Renal cortex interstitium (tissue), 15 donors: Measurements from ENCODE around the gene AGAP5. TPM values are rescaled to one million over a fixed set of nuclear protein-coding genes. Genes with fewer than 3 reads are reported as not detected.
"Not testable (repeated sequence)": the region's sequence is repeated elsewhere in the genome, so short reads cannot be mapped to it uniquely, and the experiment has no call there.

Experiments used
- DNase-seq, 11 donors: peaks; one replicate each; pipeline ENCODE4 v3.0.0-alpha.2; 2013; ENCODE audit warnings: low read depth in 9 of 11, low spot score in 4 of 11; ENCODE audit errors: extremely low read depth in 1 of 11
- long read RNA-seq, 16 experiments: transcript quantifications; one replicate each; lab custom pipeline, GENCODE V29; 2026
- polyA plus RNA-seq, 3 donors: library from polyadenylated mRNA; unstranded; fragments of 120-200 nt; gene quantifications; one replicate each; pipeline ENCODE4 v1.2.1, GENCODE V29; 2013; ENCODE audit not compliant: insufficient read length in 3 of 3

AGAP5 gene
- polyA plus RNA-seq, result 10 to 100 TPM; 11.2 to 31.3 (median 14.8) TPM
- long read RNA-seq, donor 1, partial matches to known transcripts, result 0 of 1 reads
- long read RNA-seq, donor 1, other reads (novel, unspliced or antisense), result 0 of 1 reads
- long read RNA-seq, donor 2, partial matches to known transcripts, result 0 of 1 reads
- long read RNA-seq, donor 2, other reads (novel, unspliced or antisense), result 0 of 1 reads
- long read RNA-seq, donor 3, result 0 reads
- long read RNA-seq, donor 4, partial matches to known transcripts, result 0 of 1 reads
- long read RNA-seq, donor 4, other reads (novel, unspliced or antisense), result 0 of 1 reads
- long read RNA-seq, donor 5, result 0 reads
- long read RNA-seq, donor 6, partial matches to known transcripts, result 0 of 4 reads
- long read RNA-seq, donor 6, other reads (novel, unspliced or antisense), result 0 of 4 reads
- long read RNA-seq, donor 7, partial matches to known transcripts, result 5 of 8 reads
- long read RNA-seq, donor 7, other reads (novel, unspliced or antisense), result 0 of 8 reads
- long read RNA-seq, donor 8, partial matches to known transcripts, result 12 of 14 reads
- long read RNA-seq, donor 8, other reads (novel, unspliced or antisense), result 0 of 14 reads
- long read RNA-seq, donor 9, partial matches to known transcripts, result 0 of 4 reads
- long read RNA-seq, donor 9, other reads (novel, unspliced or antisense), result 0 of 4 reads
- long read RNA-seq, donor 10, partial matches to known transcripts, result 0 of 3 reads
- long read RNA-seq, donor 10, other reads (novel, unspliced or antisense), result 0 of 3 reads
- long read RNA-seq, donor 11, partial matches to known transcripts, result 0 of 3 reads
- long read RNA-seq, donor 11, other reads (novel, unspliced or antisense), result 0 of 3 reads
- long read RNA-seq, donor 12, transcript AGAP5-201 (8 exons, 2,394 nt), result major isoform, 5 of 5 reads
- long read RNA-seq, donor 12, partial matches to known transcripts, result 0 of 5 reads
- long read RNA-seq, donor 12, other reads (novel, unspliced or antisense), result 0 of 5 reads
- long read RNA-seq, donor 13, result 0 reads
- long read RNA-seq, donor 14, result 0 reads
- long read RNA-seq, donor 15, partial matches to known transcripts, result 0 of 1 reads
- long read RNA-seq, donor 15, other reads (novel, unspliced or antisense), result 0 of 1 reads
- long read RNA-seq, donor 16, partial matches to known transcripts, result 0 of 4 reads
- long read RNA-seq, donor 16, other reads (novel, unspliced or antisense), result 0 of 4 reads

- not testable (repeated sequence) for DNase-seq
These were observed at the start of gene AGAP5 for GRCh38 chr10:73697675-73698159. Gene AGAP5, minus strand, starts transcription at chr10:73698109. Its CDS starts 354 bp downstream, at chr10:73697755.

GRCh38 chr10:73746721-73747120 lies 48.8 kb upstream of the AGAP5 start:
- no peak for DNase-seq

- peak in 6 of 11 donors; percentile 28 to 60 (median 47) for DNase-seq
These were observed 46.7 kb upstream of the AGAP5 start for GRCh38 chr10:73744664-73744975.

GRCh38 chr10:73743905-73744663 lies 46.2 kb upstream of the AGAP5 start, which contains the start of gene SEC24C:
Gene SEC24C, plus strand, starts transcription at chr10:73744372. Its CDS starts 2,461 bp downstream, at chr10:73746833.
- DNase-seq, result peak; percentile 92 to 99 (median 96)

- DNase-seq, result no peak
These were observed 45.5 kb upstream of the AGAP5 start for GRCh38 chr10:73743327-73743904.

- no peak for DNase-seq
These were observed 44.5 kb upstream of the AGAP5 start for GRCh38 chr10:73742454-73742734.

GRCh38 chr10:73740501-73741254 lies 42.8 kb upstream of the AGAP5 start:
- not testable (repeated sequence) for DNase-seq

- no peak for DNase-seq
These were observed 36.9 kb upstream of the AGAP5 start for GRCh38 chr10:73734796-73735305.

GRCh38 chr10:73734028-73734720 lies 36.3 kb upstream of the AGAP5 start:
- no peak for DNase-seq

GRCh38 chr10:73732931-73733623 lies 35.2 kb upstream of the AGAP5 start:
- DNase-seq, result no peak

- DNase-seq, result no peak
These were observed 34.5 kb upstream of the AGAP5 start for GRCh38 chr10:73732426-73732825.

GRCh38 chr10:73731588-73732375 lies 33.9 kb upstream of the AGAP5 start:
- no peak for DNase-seq

GRCh38 chr10:73730153-73730906 lies 32.4 kb upstream of the AGAP5 start:
- peak; percentile 72 to 96 (median 86) for DNase-seq

- not testable (repeated sequence) for DNase-seq
These were observed 31.9 kb upstream of the AGAP5 start for GRCh38 chr10:73729781-73730152.

- no peak for DNase-seq
These were observed 25.6 kb upstream of the AGAP5 start for GRCh38 chr10:73723516-73723915.
